Activated naive CD4-positive, alpha-beta T cell treated with anti-CD3 and anti-CD28 coated beads, Interleukin-2, amount 50 U/mL, for 16 hours (primary cell): ENCODE results near the gene PLXNB3.
"Not testable (repeated sequence)": the region's sequence is repeated elsewhere in the genome, so short reads cannot be mapped to it uniquely, and the experiment has no call there.

Experiments
- DNase-seq: peaks from one replicate; pipeline ENCODE4 v3.0.0-alpha.2; 2020

PLXNB3 gene

GRCh38 chrX:153733651-153734240 is 30.3 kb upstream of the PLXNB3 start:
- DNase-seq = no peak

GRCh38 chrX:153734871-153735270 is 29.2 kb upstream of the PLXNB3 start:
- DNase-seq = no peak

- no peak for DNase-seq
Measured at GRCh38 chrX:153735274-153735673, 28.8 kb upstream of the PLXNB3 start.

- no peak for DNase-seq
Measured at GRCh38 chrX:153736071-153736820, 27.8 kb upstream of the PLXNB3 start.

- no peak for DNase-seq
Measured at GRCh38 chrX:153736871-153737441, 27.1 kb upstream of the PLXNB3 start.

- DNase-seq = no peak
Measured at GRCh38 chrX:153738056-153738605, 25.9 kb upstream of the PLXNB3 start.

- DNase-seq = no peak
Measured at GRCh38 chrX:153739754-153740486, 24.1 kb upstream of the PLXNB3 start.

GRCh38 chrX:153740631-153741222 is 23.3 kb upstream of the PLXNB3 start:
- DNase-seq = no peak

GRCh38 chrX:153741446-153741845 is 22.6 kb upstream of the PLXNB3 start:
- no peak for DNase-seq

- not testable (repeated sequence) for DNase-seq
Measured at GRCh38 chrX:153742111-153742510, 21.9 kb upstream of the PLXNB3 start.

GRCh38 chrX:153742796-153743467 is 21.1 kb upstream of the PLXNB3 start:
- DNase-seq = not testable (repeated sequence)

GRCh38 chrX:153743468-153744209 is 20.4 kb upstream of the PLXNB3 start:
- not testable (repeated sequence) for DNase-seq

- DNase-seq = no peak
Measured at GRCh38 chrX:153744210-153745066, 19.6 kb upstream of the PLXNB3 start.

GRCh38 chrX:153745067-153745433 is 19.0 kb upstream of the PLXNB3 start:
- DNase-seq = not testable (repeated sequence)

GRCh38 chrX:153746359-153746758 is 17.7 kb upstream of the PLXNB3 start:
- DNase-seq = no peak

GRCh38 chrX:153746991-153747390 is 17.1 kb upstream of the PLXNB3 start:
- DNase-seq = not testable (repeated sequence)

- DNase-seq = not testable (repeated sequence)
Measured at GRCh38 chrX:153749017-153749416, 15.0 kb upstream of the PLXNB3 start.

GRCh38 chrX:153750127-153750774 is 13.8 kb upstream of the PLXNB3 start:
- no peak for DNase-seq

- no peak for DNase-seq
Measured at GRCh38 chrX:153755136-153755535, 8.9 kb upstream of the PLXNB3 start.

GRCh38 chrX:153761863-153762262 is 2.2 kb upstream of the PLXNB3 start:
- no peak for DNase-seq
